ENCODE measurements around the gene CFHR1.
"Not testable (repeated sequence)": the region's sequence is repeated elsewhere in the genome, so short reads cannot be mapped to it uniquely, and the experiment has no call there.

DNA sequence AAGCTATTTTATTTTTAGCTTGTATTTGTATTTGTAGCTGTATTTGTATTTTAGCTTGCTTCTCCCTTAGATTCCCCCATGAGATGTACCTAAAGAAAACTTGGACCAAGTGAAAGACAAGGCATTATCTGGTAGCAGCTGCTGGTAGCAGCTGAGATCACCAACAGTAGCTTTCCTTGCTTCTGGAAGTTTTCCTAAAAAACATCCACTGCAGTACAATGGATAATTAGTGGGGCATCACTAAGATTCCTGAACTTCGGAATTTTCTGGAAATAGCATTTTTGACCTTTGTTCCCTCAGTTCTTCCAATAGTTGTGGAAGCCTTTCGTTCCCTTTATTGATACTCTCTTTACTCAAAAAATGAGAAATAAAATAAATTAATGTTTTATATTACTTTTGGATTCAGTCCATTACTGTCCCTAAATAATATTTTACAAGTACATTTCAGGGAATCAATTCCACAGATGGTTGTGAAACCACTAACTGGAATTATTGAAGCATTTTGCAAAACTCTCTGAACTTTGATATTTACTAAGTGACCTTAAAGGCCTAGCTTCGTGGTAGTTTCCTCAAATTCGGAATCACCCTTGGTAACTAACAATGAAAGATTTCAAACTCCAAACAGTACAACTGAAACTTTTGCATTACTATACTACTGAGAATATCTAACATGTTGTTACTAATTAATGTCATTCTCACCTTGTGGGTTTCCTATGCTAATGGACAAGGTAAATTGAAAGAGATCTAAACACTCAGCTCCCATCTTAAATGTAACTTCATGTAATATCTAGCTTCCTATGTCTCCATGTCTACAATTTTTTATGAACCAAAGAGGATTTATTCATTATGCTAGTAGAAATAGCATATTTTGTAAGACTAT lies 30.3 kb downstream of the CFHR1 start:
- TF ChIP-seq EZH2phosphoT487 (IDR thresholded peaks at IDR 0.05; ENCODE audit: low read depth, severe bottlenecking, unreplicated experiment); EZH2 (IDR thresholded peaks at IDR 0.05; ENCODE audit: borderline replicate concordance): not testable (repeated sequence)

Data from hepatocyte (in vitro differentiated cells).